WTC11 (cell line): ENCODE results near the gene ACTR6. TPM values are rescaled to one million over a fixed set of nuclear protein-coding genes. Genes with fewer than 3 reads are reported as not detected.

ENCODE experiments used
- ATAC-seq: fragments of 200-7000 bp; cut with Tn5 transposase; 2 replicates; pipeline ENCODE4 v1.10.0; 2021; ENCODE audit warnings: mild to moderate bottlenecking, moderate library complexity
- CTCF ChIA-PET: fragments of 300-600 bp; sonication (Branson Sonifier 250); formaldehyde crosslinking; loops from one replicate; lab custom pipeline; 2021; ENCODE audit warnings: antibody characterized with exemption; lab: Charles Lee
- POLR2A ChIA-PET: fragments of 350-600 bp; sonication (Branson Sonifier 250); formaldehyde crosslinking; loops from one replicate; lab custom pipeline; 2021; ENCODE audit warnings: antibody characterized with exemption; lab: Charles Lee
- DNase-seq: peaks from one replicate; pipeline ENCODE4 v3.0.0; 2021; ENCODE audit warnings: low spot score
- H3K27ac Mint-ChIP-seq: 2 replicates; pipeline ENCODE4 v1.8.0; 2021; ENCODE audit warnings: mixed read lengths
- H3K27me3 Mint-ChIP-seq: 2 replicates; pipeline ENCODE4 v1.8.0; 2021; ENCODE audit warnings: low read depth, mild to moderate bottlenecking, moderate library complexity, mixed read lengths
- H3K36me3 Mint-ChIP-seq: 2 replicates; pipeline ENCODE4 v1.8.0; 2021; ENCODE audit warnings: mixed read lengths
- H3K4me1 Mint-ChIP-seq: 2 replicates; pipeline ENCODE4 v1.8.0; 2022; ENCODE audit warnings: mixed read lengths
- H3K4me3 Mint-ChIP-seq: 2 replicates; pipeline ENCODE4 v1.8.0; 2021; ENCODE audit warnings: mild to moderate bottlenecking, moderate library complexity, mixed read lengths
- H3K9me3 Mint-ChIP-seq: 2 replicates; pipeline ENCODE4 v1.8.0; 2021; ENCODE audit warnings: mixed read lengths
- AFF4 ChIP-seq: sonication (generic); formaldehyde crosslinking; IDR thresholded peaks from 2 replicates; pipeline ENCODE4 v1.8.1; 2023; ENCODE audit warnings: mild to moderate bottlenecking, missing genetic modification reagents, borderline replicate concordance
- ARID4B ChIP-seq: sonication (generic); formaldehyde crosslinking; IDR thresholded peaks from 2 replicates; pipeline ENCODE4 v1.8.0; 2023; ENCODE audit warnings: missing genetic modification reagents, mild to moderate bottlenecking, borderline replicate concordance
- ATF1 ChIP-seq: sonication (generic); formaldehyde crosslinking; IDR thresholded peaks from 2 replicates; pipeline ENCODE4 v1.8.1; 2023; ENCODE audit warnings: mild to moderate bottlenecking, moderate library complexity, missing genetic modification reagents
- CBFB ChIP-seq: sonication (generic); formaldehyde crosslinking; IDR thresholded peaks from 2 replicates; pipeline ENCODE4 v1.8.1; 2022; ENCODE audit warnings: mild to moderate bottlenecking, low read depth, missing genetic modification reagents
- CREB1 ChIP-seq: sonication (generic); formaldehyde crosslinking; IDR thresholded peaks from 2 replicates; pipeline ENCODE4 v1.8.0; 2023; ENCODE audit warnings: mild to moderate bottlenecking, missing genetic modification reagents
- CREM ChIP-seq: sonication (generic); formaldehyde crosslinking; IDR thresholded peaks from 2 replicates; pipeline ENCODE4 v1.8.1; 2022; ENCODE audit warnings: mild to moderate bottlenecking, missing genetic modification reagents, moderate library complexity
- EMX1 ChIP-seq: fragments of 250-450 bp; sonication (Bioruptor Pico); IDR thresholded peaks from 2 replicates; pipeline ENCODE4 v1.8.0; 2021; ENCODE audit warnings: mild to moderate bottlenecking
- FOXP4 ChIP-seq: sonication (generic); formaldehyde crosslinking; IDR thresholded peaks from 2 replicates; pipeline ENCODE4 v1.8.0; 2022; ENCODE audit warnings: mild to moderate bottlenecking, missing genetic modification reagents
- GABPB1 ChIP-seq: sonication (generic); formaldehyde crosslinking; IDR thresholded peaks from 2 replicates; pipeline ENCODE4 v1.8.1; 2023; ENCODE audit warnings: mild to moderate bottlenecking, missing genetic modification reagents
- GRHL2 ChIP-seq: fragments of 250-450 bp; sonication (Bioruptor Pico); IDR thresholded peaks from 2 replicates; pipeline ENCODE4 v1.8.0; 2022; ENCODE audit warnings: mild to moderate bottlenecking, moderate library complexity; ENCODE audit not compliant: insufficient replicate concordance, severe bottlenecking
- GTF2I ChIP-seq: fragments of 250-450 bp; sonication (Bioruptor Pico); conservative IDR thresholded peaks from 2 replicates; pipeline ENCODE4 v1.4.0; 2021; ENCODE audit warnings: mild to moderate bottlenecking
- RELA ChIP-seq: sonication (generic); formaldehyde crosslinking; IDR thresholded peaks from 2 replicates; pipeline ENCODE4 v1.8.1; 2022; ENCODE audit warnings: missing genetic modification reagents, mild to moderate bottlenecking, borderline replicate concordance
- TEAD4 ChIP-seq: sonication (generic); formaldehyde crosslinking; IDR thresholded peaks from 2 replicates; pipeline ENCODE4 v1.8.0; 2022; ENCODE audit warnings: mild to moderate bottlenecking, missing genetic modification reagents
- ZBTB21 ChIP-seq: sonication (generic); formaldehyde crosslinking; IDR thresholded peaks from 2 replicates; pipeline ENCODE4 v1.8.1; 2023; ENCODE audit warnings: mild to moderate bottlenecking, missing genetic modification reagents, borderline replicate concordance
- ZNF416 ChIP-seq: fragments of 250-450 bp; sonication (Bioruptor Pico); IDR thresholded peaks from 2 replicates; pipeline ENCODE4 v1.9.0; 2021; ENCODE audit warnings: mild to moderate bottlenecking, inconsistent platforms
- ZNF423 ChIP-seq: fragments of 250-450 bp; sonication (Bioruptor Pico); IDR thresholded peaks from 2 replicates; pipeline ENCODE4 v2.1.2; 2022; ENCODE audit warnings: mild to moderate bottlenecking, moderate library complexity
- total RNA-seq: library from RNA; stranded (reverse); gene quantifications from 3 replicates; pipeline ENCODE4 v1.2.3, GENCODE V29; 2021
- TF ChIP-seq, protein P1 (sequence below): sonication (generic); formaldehyde crosslinking; IDR thresholded peaks from 2 replicates; pipeline ENCODE4 v1.8.1; 2022; ENCODE audit warnings: low read depth, mild to moderate bottlenecking, moderate library complexity, missing genetic modification reagents, borderline replicate concordance
- TF ChIP-seq, protein P2 (sequence below): sonication (generic); formaldehyde crosslinking; IDR thresholded peaks from 2 replicates; pipeline ENCODE4 v1.8.0; 2023; ENCODE audit warnings: missing genetic modification reagents
- TF ChIP-seq, protein P3 (sequence below): fragments of 250-450 bp; sonication (Bioruptor Pico); IDR thresholded peaks from 2 replicates; pipeline ENCODE4 v1.9.0; 2021; ENCODE audit warnings: mild to moderate bottlenecking

Gene ACTR6
- total RNA-seq, 1 experiment from 2014 or later = 37.6 TPM

DNA sequence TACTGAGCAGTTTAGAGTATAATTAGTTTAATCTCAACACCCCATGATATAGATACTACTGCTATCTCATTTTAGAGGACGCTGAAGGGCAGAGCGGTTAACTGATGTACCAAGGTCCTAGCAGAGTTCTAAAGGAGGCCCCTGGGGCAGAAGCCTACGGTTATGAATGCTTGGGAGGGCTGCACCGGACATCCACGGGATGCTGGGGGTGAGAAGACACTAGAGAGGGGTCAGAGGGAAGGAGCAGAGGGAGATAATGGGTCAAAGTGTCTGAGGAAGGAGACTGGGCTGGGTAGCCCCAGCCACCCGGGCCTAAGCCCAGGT is 1.6 kb upstream of the ACTR6 start (continued):
- TF ChIP-seq, protein P1, sequence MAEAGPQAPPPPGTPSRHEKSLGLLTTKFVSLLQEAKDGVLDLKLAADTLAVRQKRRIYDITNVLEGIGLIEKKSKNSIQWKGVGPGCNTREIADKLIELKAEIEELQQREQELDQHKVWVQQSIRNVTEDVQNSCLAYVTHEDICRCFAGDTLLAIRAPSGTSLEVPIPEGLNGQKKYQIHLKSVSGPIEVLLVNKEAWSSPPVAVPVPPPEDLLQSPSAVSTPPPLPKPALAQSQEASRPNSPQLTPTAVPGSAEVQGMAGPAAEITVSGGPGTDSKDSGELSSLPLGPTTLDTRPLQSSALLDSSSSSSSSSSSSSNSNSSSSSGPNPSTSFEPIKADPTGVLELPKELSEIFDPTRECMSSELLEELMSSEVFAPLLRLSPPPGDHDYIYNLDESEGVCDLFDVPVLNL (CRISPR knock-in tag) = no peak
- TF ChIP-seq CREB1 (CRISPR knock-in tag) = no peak
- no peak for TF ChIP-seq GRHL2 (CRISPR knock-in tag)

DNA sequence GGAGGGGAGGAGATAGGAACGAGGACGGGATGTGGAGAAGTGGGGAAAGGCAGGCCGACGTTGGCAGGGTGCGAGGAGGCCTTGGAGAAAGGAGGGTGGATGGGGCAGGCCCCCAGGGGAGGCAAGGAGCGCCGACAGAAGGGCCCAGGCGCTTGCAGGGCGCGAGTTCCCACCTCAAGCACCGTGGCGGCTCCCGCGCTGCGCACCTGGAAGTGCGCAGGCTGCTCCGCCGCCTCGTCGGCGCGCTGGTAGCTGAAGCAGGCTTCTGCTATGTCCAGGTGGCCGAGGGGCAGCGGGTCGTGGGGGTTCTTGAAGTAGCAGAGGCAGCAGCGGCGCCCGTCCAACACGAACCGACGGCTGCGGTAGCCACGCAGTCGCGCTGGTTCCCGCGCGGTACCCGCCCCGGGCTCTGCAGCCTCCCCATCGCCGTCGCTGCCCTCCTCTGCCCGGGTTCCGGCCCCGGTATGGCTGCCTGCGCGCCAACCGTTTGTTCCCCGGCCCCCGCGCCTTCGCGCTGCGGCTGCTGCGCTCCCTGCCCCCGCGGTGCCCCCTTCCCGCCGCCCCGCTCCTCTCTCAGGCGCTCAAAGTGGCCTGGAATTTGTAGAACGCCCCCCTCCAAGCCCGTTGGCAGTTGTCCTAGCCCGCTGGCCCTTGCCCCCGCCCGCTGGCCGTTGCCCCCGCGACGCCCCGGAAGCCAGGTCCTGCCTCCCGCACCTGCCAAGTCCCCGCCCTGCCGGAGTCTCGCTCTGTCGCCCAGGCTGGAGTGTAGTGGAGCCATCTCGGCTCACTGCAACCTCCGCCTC is 1.1 kb upstream of the ACTR6 start:
- H3K4me3 Mint-ChIP-seq = peak overlapping the region; percentile 99
- DNase-seq (peak; percentile 89), ATAC-seq (peak; percentile 77)
- H3K36me3 Mint-ChIP-seq = peaks cover 12% of the 10 kb centered on the region
- CTCF ChIA-PET = interaction anchor here (1.8 to 2.5 kb wide), 2 partner anchors 36 to 45 kb away, joined by 8 to 23 read pairs; no protein-coding TSS in a partner anchor
- peaks cover 12% of the 10 kb centered on the region; the same call in 1 of the 2 replicates for H3K4me1 Mint-ChIP-seq
- POLR2A ChIA-PET = interaction anchor here (0.5 to 1.6 kb wide), 3 partner anchors 36 to 506 kb away, joined by 4 to 5 read pairs (median 5); no protein-coding TSS in a partner anchor
- H3K27ac Mint-ChIP-seq = peak overlapping the region; percentile 91; the same call in 1 of the 2 replicates
- H3K9me3 Mint-ChIP-seq = no peaks in the 10 kb centered on the region
- H3K27me3 Mint-ChIP-seq = no peaks in the 10 kb centered on the region
- 0 out of 2 replicates have a peak, but pooled peaks have one; percentile 35 for TF ChIP-seq ARID4B
- 0 out of 2 replicates have a peak, but pooled peaks have one; percentile 51 for TF ChIP-seq ZNF416 (CRISPR knock-in tag)
- no peak for TF ChIP-seq AFF4 (CRISPR knock-in tag)
- TF ChIP-seq CREM = no peak
- TF ChIP-seq ZBTB21 = peak; percentile 35; the same call in 1 of the 2 replicates
- no peak for TF ChIP-seq CBFB (CRISPR knock-in tag)
- no peak for TF ChIP-seq GTF2I (CRISPR knock-in tag)
- TF ChIP-seq, protein P2, sequence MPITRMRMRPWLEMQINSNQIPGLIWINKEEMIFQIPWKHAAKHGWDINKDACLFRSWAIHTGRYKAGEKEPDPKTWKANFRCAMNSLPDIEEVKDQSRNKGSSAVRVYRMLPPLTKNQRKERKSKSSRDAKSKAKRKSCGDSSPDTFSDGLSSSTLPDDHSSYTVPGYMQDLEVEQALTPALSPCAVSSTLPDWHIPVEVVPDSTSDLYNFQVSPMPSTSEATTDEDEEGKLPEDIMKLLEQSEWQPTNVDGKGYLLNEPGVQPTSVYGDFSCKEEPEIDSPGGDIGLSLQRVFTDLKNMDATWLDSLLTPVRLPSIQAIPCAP (CRISPR knock-in tag) = no peak
- 0 out of 2 replicates have a peak, but pooled peaks have one; percentile 29 for TF ChIP-seq FOXP4 (CRISPR knock-in tag)
- no peak for TF ChIP-seq ZNF423 (CRISPR knock-in tag)
- TF ChIP-seq GABPB1 (CRISPR knock-in tag) = peak; percentile 39; the same call in 1 of the 2 replicates
- TF ChIP-seq, protein P3, sequence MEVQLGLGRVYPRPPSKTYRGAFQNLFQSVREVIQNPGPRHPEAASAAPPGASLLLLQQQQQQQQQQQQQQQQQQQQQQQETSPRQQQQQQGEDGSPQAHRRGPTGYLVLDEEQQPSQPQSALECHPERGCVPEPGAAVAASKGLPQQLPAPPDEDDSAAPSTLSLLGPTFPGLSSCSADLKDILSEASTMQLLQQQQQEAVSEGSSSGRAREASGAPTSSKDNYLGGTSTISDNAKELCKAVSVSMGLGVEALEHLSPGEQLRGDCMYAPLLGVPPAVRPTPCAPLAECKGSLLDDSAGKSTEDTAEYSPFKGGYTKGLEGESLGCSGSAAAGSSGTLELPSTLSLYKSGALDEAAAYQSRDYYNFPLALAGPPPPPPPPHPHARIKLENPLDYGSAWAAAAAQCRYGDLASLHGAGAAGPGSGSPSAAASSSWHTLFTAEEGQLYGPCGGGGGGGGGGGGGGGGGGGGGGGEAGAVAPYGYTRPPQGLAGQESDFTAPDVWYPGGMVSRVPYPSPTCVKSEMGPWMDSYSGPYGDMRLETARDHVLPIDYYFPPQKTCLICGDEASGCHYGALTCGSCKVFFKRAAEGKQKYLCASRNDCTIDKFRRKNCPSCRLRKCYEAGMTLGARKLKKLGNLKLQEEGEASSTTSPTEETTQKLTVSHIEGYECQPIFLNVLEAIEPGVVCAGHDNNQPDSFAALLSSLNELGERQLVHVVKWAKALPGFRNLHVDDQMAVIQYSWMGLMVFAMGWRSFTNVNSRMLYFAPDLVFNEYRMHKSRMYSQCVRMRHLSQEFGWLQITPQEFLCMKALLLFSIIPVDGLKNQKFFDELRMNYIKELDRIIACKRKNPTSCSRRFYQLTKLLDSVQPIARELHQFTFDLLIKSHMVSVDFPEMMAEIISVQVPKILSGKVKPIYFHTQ (CRISPR knock-in tag) = no peak
- no peak for TF ChIP-seq ATF1
- no peak for TF ChIP-seq EMX1 (CRISPR knock-in tag)
- peak; percentile 34; the same call in 1 of the 2 replicates for TF ChIP-seq RELA (CRISPR knock-in tag)
- TF ChIP-seq TEAD4 (CRISPR knock-in tag) = 0 out of 2 replicates have a peak, but pooled peaks have one; percentile 27
